Adrenal gland (tissue), 12 donors: ENCODE results near the gene THSD7B. TPM values are rescaled to one million over a fixed set of nuclear protein-coding genes. Genes with fewer than 3 reads are reported as not detected.

ENCODE experiments used
- DNase-seq, 7 donors: peaks; one replicate each; pipeline ENCODE4 v3.0.0-alpha.2; 2019 to 2020
- H3K27ac ChIP-seq, 5 donors: fragments of 200-600 bp; sonication (generic) in 4 of 5; 1 replicate in 3 of 5; 2 replicates in 2 of 5; pipeline versions ENCODE4 v1.5.1 to v1.8.0; 2016 to 2020; ENCODE audit warnings: mild to moderate bottlenecking in 1 of 5
- H3K27me3 ChIP-seq: fragments of 200-600 bp; 2 replicates; pipeline ENCODE4 v1.8.0; 2021
- H3K36me3 ChIP-seq, 2 donors: fragments of 200-600 bp; replicated peaks in 1 of 2; 1 replicate in 1 of 2; 2 replicates in 1 of 2; pipeline versions ENCODE4 v1.5.1 to v1.8.0; 2018 to 2022
- H3K4me1 ChIP-seq, 2 donors: fragments of 200-600 bp; replicated peaks in 1 of 2; 1 replicate in 1 of 2; 2 replicates in 1 of 2; pipeline versions ENCODE4 v1.5.1 to v1.8.0; 2018 to 2021
- H3K4me3 ChIP-seq, 4 donors: fragments of 200-600 bp; sonication (generic) in 3 of 4; one replicate each; pipeline ENCODE4 v1.5.1; 2016 to 2018
- H3K9me3 ChIP-seq, 3 donors: fragments of 200-600 bp; sonication (generic) in 1 of 3; replicated peaks in 1 of 3; 1 replicate in 2 of 3; 2 replicates in 1 of 3; pipeline versions ENCODE4 v1.5.1 to v1.8.0; 2016 to 2021
- CTCF ChIP-seq, 6 experiments: fragments of 450-650 bp in 4 of 6; fragments of 200-600 bp in 2 of 6; sonication (generic) in 1 of 6; IDR thresholded peaks; 1 replicate in 5 of 6; 2 replicates in 1 of 6; pipeline versions ENCODE4 v1.5.1 to v1.8.0; 2016 to 2021; ENCODE audit warnings: antibody characterized with exemption in 6 of 6, mild to moderate bottlenecking in 2 of 6, moderate library complexity in 1 of 6
- POLR2A ChIP-seq, 2 donors: fragments of 450-650 bp; IDR thresholded peaks; one replicate each; pipeline ENCODE4 v1.6.1; 2017; ENCODE audit warnings: antibody characterized with exemption in 2 of 2, mild to moderate bottlenecking in 2 of 2, moderate library complexity in 1 of 2
- WGBS, 4 donors: extraction: QIAGEN DNeasy Blood & Tissue Kit in 2 of 4; methylation state at CpG; one replicate each; pipeline versions ENCODE4 v1.1.5 to v1.1.7; 2013 to 2017; 5-methylcytosine and 5-hydroxymethylcytosine counted together
- intact Hi-C, 2 donors: fragments of 100-400 bp; cut with DNase I; formaldehyde crosslinking; loops; one replicate each; pipeline versions ENCODE4 v1.14.1 to v1.15.0; 2022 to 2023
- polyA plus RNA-seq, 3 donors: library from polyadenylated mRNA; stranded (reverse); fragments of 200-250 nt in 2 of 3; fragments of 350-450 nt in 1 of 3; fragmentation: Illumina TruSeq in 1 of 3; extraction: RNeasy Lipid Tissue Mini Kit (QIAGEN cat#74804) in 1 of 3; gene quantifications; one replicate each; pipeline ENCODE4 v1.2.3, GENCODE V29; 2013 to 2014
- total RNA-seq, 9 donors: library from RNA; depleted of rRNA in 4 of 9; stranded (reverse); fragments of >200 nt in 4 of 9; fragments of 120-200 nt in 1 of 9; fragmentation: NEBNext Ultra II Directional in 1 of 9; extraction: Animal tissue kit (Norgen Biotek cat#: 25700) in 1 of 9; gene quantifications; one replicate each; pipeline versions ENCODE4 v1.1.0 to v1.2.4, GENCODE V29; 2013 to 2023
- donor health status: healthy with polysubstance abuse.
- donor health status: Bipolar disorder and iron deficiency.
- donor health status: DM: yes; HTN: yes; CAD: no.
- donor health status: DM: no; HTN: no; CAD: no.
- donor health status: DM: no; HTN: no; CAD: no.
- donor health status: DM: yes; HTN: yes; CAD: no.

Gene THSD7B
- total and polyA plus RNA-seq, 12 donors, result under 0.01 to 0.44 (median 0.12) TPM; not detected in 4

- no peak for DNase-seq
- no peaks in the 10 kb centered on the region for H3K27me3 ChIP-seq
- no peaks in the 10 kb centered on the region for H3K36me3 ChIP-seq
- H3K27ac ChIP-seq, result no peak overlapping the region
- no peaks in the 10 kb centered on the region for H3K9me3 ChIP-seq
- intact Hi-C loops, result no loop called here
- no peak overlapping the region for H3K4me3 ChIP-seq
- WGBS, 4 donors, result 43 to 52% (median 46%) methylated on average over 3 of the region's 3 CpGs
- TF ChIP-seq CTCF (IDR thresholded peaks at IDR 0.05) (no peak), POLR2A (IDR thresholded peaks at IDR 0.05) (no peak)
- no peaks in the 10 kb centered on the region for H3K4me1 ChIP-seq
Measured at GRCh38 chr2:136787970-136788369, 22.6 kb downstream of the THSD7B start.

- TF ChIP-seq POLR2A (IDR thresholded peaks at IDR 0.05) (no peak), CTCF (IDR thresholded peaks at IDR 0.05) (no peak)
- Histone ChIP-seq H3K36me3 (no peaks in the 10 kb centered on the region), H3K27ac (no peak overlapping the region), H3K4me3 (no peak overlapping the region), H3K4me1 (no peaks in the 10 kb centered on the region), H3K27me3 (no peaks in the 10 kb centered on the region), H3K9me3 (no peaks in the 10 kb centered on the region)
- no peak for DNase-seq
- WGBS, 4 donors, result 64 to 83% (median 68%) methylated on average over 4 of the region's 4 CpGs
- intact Hi-C loops, result no loop called here
Measured at GRCh38 chr2:136796339-136796738, 31.0 kb downstream of the THSD7B start.

GRCh38 chr2:136798766-136799165, 33.4 kb downstream of the THSD7B start:
- intact Hi-C loops, result no loop called here
- Histone ChIP-seq H3K4me3 (no peak overlapping the region), H3K27me3 (no peaks in the 10 kb centered on the region), H3K27ac (no peak overlapping the region), H3K36me3 (no peaks in the 10 kb centered on the region), H3K4me1 (no peaks in the 10 kb centered on the region), H3K9me3 (no peaks in the 10 kb centered on the region)
- no peak for DNase-seq
- no peak for TF ChIP-seq CTCF (IDR thresholded peaks at IDR 0.05)
- no peak for TF ChIP-seq POLR2A (IDR thresholded peaks at IDR 0.05)

- no peaks in the 10 kb centered on the region for H3K4me1 ChIP-seq
- no peaks in the 10 kb centered on the region for H3K36me3 ChIP-seq
- intact Hi-C loops, result no loop called here
- WGBS, 4 donors, result 64 to 79% (median 70%) methylated on average over 4 of the region's 4 CpGs
- no peak overlapping the region for H3K4me3 ChIP-seq
- H3K27me3 ChIP-seq, result no peaks in the 10 kb centered on the region
- no peak overlapping the region for H3K27ac ChIP-seq
- no peak for DNase-seq
- no peaks in the 10 kb centered on the region for H3K9me3 ChIP-seq
- TF ChIP-seq CTCF (IDR thresholded peaks at IDR 0.05) (no peak), POLR2A (IDR thresholded peaks at IDR 0.05) (no peak)
Measured at GRCh38 chr2:136801661-136802060, 36.3 kb downstream of the THSD7B start.
